DMS114 treated with DMSO at 0.1 percent for 48 hours (cell line): Measurements from ENCODE around the gene LCE1E.

Experiments used
- DNase-seq: peaks from one replicate; lab custom pipeline; 2025; ENCODE audit not compliant: unreplicated experiment; lab: John Stamatoyannopoulos, UW

Gene LCE1E

DNA sequence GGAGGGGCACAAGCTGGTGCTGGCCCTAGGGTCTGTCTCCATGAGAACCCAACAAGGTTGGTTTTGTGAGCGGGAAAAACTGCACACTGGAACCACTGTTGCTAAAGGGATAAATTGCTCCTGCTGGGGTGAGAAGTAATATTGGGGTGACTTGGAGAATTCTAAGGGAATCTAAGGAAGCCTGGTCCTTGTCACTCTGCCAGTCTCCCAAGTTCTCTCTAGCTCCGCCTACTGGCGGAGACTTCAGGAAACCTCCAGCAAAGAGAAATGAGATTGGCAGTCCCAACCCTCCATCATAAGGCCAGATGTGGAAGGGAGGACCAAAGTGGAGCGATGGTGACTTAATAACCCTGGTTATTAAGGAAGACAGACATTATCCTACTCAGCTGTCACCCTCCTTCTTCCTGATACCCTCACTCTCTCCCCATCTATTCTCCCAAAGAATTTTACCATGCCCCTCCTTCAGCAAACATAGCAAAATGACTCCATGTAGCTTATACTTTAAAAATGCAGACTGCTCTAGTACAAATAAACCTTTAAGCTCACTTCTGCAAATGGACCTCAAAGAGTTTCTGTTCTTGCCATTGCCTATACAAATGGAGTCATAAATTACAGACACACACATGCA, 8.4 kb upstream of the LCE1E start:
- no peak for DNase-seq

- no peak for DNase-seq
Observed at GRCh38 chr1:152783095-152783494, 3.0 kb upstream of the LCE1E start.

DNA sequence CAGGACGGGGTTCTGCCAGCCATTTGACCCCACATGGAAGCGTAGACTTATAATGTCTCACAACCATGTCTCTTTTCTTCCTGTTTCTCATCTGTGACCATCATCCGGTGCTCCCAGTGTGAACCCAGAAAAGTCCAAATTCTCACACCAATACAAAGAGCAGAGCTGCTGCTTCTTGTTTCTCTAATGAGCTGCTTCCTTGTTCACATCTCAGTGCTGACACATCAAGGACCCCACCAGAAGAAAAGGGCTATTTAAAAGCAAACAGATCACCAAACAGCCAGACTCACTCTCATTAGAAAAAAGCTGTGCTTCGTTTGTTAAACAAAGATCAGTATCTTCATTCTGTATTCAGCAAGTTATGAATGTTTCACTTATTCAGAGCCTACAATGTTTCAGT, 9.6 kb downstream of the LCE1E start:
- DNase-seq, result no peak

DNA sequence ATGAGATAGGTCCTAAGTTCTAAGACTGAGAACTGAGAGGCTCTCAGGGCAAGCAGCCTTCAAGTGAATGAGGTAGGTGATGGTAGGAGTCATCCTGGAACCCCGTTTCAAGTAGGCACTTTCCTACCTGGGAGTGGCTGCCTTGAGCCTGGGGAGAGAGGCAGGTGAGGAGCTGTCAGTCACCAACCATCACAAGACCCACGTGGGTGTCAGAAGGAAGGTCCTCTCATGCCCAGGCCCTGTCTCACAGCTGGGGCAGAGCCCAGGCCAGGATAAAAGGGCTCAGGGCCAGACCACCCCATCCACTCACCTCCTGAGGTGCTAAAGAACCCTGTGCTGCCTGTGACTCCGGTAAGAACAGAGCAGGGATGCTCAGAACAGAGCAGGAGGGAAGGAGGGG, 10.4 kb downstream of the LCE1E start, which contains the start of gene LCE1D:
TSS of gene LCE1D (plus strand) at position 301 of the 400 bp plus-strand sequence. CDS start 1,074 bp downstream, outside the sequence.
- DNase-seq, result no peak

- DNase-seq, result no peak
Observed at GRCh38 chr1:152801333-152801732, 15.3 kb downstream of the LCE1E start.

- DNase-seq, result no peak
Observed at GRCh38 chr1:152806576-152806975, 20.5 kb downstream of the LCE1E start, which contains the start of gene LCE1C. Gene LCE1C, minus strand, starts transcription at chr1:152806651. Its CDS starts 1,173 bp downstream, at chr1:152805478.

- DNase-seq, result no peak
Observed at GRCh38 chr1:152811050-152811449, 25.0 kb downstream of the LCE1E start.

GRCh38 chr1:152811671-152812070, 25.6 kb downstream of the LCE1E start, which contains the start of gene LCE1B:
Gene LCE1B, plus strand, starts transcription at chr1:152811971. Its CDS starts 476 bp downstream, at chr1:152812447.
- DNase-seq, result no peak

DNA sequence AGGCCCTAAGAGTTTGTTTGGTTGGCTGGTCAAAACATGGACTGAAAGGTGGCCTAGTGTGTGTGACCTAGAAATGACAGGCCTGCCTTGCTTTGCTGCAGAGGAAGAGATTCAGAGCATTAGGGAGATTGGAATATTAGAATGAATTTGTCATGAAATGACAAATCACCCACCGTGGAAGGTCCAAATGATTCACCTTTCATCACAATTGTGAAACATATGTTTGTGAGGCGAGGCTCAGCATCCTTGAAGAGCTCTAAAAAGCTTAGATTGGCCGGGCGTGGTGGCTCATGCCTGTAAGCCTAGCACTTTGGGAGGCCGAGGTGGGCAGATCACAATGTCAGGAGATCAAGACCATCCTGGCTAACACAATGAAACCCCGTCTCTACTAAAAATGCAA, 31.3 kb downstream of the LCE1E start:
- no peak for DNase-seq

DNA sequence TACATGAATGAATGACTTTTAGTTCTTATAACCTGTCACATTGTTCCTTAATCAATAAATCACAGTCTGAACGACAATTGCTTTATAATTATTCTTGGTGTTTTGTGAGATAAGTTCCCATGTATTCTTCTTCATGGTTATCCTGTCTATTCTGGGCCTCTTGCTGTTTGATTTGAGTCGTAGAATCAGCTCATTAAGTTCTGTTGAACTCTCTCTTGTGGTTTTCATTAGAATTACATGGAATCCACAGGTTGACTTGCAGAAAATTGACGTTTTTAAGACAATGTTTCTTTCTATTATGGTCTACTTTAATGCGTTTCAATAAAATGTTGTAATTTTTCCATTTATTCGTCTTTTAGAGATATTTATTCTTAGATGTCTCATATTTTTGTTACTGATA, 37.2 kb downstream of the LCE1E start:
- no peak for DNase-seq

DNA sequence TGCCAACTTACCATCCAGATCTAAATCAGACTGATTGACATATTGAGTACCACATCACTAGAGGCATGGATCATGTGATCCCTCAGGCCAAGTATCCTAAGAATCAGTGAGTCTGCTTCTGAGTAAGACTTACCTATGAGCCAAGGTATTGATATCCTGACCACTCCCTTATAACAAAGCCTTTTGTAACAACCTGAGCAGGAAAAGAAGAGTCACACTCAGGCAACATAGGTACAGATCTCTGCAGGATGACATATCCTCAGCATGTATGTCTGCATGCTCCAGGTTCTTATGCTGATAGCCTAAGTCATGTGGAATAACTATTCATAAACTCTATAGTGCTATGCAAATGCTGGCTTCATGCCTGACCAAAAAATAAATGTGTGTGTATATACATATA, 38.9 kb downstream of the LCE1E start:
- no peak for DNase-seq

- DNase-seq, result no peak
Observed at GRCh38 chr1:152827173-152827572, 41.1 kb downstream of the LCE1E start, which contains the start of gene LCE1A. Gene LCE1A, plus strand, starts transcription at chr1:152827473. Its CDS starts 0 bp downstream, at chr1:152827473.

GRCh38 chr1:152836870-152837269, 50.8 kb downstream of the LCE1E start:
- DNase-seq, result no peak
